ENCODE data around the gene TMX2.
"Not testable (repeated sequence)": the region's sequence is repeated elsewhere in the genome, so short reads cannot be mapped to it uniquely, and the experiment has no call there.

The TMX2 gene

DNA sequence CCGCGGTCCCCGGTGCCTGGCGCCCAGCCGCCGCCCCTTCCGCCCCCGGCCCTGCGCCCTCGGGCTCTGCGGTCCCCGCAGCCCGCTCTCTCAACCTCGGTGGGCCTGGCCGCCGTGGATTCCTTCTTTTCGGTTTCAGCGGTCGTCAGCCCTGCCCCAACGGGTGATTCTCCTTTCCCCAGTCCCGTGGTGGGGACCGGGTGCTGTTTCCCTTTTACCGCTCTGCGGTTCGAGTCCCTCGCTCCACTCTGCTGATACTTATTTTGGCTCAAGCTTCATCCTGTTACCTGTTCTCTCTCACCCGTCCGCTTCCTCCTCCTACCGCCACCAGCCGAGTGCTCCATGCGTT, 44.0 kb upstream of the TMX2 start:
- in situ Hi-C loops (cut with HindIII; ENCODE audit: low pct_ligation_motif_present, low sequenced_read_pairs): no loop called here
- Histone ChIP-seq H3K27me3 (replicated peaks) (no peaks in the 10 kb centered on the region), H3K36me3 (replicated peaks) (peaks cover 11% of the 10 kb centered on the region), H3K27ac (peak overlapping the region; percentile 100), H3K4me3 (ENCODE audit: low read depth, low read length) (peak overlapping the region; percentile 90)
- DNase-seq: no peak
- TF ChIP-seq, protein P1, sequence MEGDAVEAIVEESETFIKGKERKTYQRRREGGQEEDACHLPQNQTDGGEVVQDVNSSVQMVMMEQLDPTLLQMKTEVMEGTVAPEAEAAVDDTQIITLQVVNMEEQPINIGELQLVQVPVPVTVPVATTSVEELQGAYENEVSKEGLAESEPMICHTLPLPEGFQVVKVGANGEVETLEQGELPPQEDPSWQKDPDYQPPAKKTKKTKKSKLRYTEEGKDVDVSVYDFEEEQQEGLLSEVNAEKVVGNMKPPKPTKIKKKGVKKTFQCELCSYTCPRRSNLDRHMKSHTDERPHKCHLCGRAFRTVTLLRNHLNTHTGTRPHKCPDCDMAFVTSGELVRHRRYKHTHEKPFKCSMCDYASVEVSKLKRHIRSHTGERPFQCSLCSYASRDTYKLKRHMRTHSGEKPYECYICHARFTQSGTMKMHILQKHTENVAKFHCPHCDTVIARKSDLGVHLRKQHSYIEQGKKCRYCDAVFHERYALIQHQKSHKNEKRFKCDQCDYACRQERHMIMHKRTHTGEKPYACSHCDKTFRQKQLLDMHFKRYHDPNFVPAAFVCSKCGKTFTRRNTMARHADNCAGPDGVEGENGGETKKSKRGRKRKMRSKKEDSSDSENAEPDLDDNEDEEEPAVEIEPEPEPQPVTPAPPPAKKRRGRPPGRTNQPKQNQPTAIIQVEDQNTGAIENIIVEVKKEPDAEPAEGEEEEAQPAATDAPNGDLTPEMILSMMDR (IDR thresholded peaks at IDR 0.05; ENCODE audit: low read depth, low read length, missing control alignments): no peak

DNA sequence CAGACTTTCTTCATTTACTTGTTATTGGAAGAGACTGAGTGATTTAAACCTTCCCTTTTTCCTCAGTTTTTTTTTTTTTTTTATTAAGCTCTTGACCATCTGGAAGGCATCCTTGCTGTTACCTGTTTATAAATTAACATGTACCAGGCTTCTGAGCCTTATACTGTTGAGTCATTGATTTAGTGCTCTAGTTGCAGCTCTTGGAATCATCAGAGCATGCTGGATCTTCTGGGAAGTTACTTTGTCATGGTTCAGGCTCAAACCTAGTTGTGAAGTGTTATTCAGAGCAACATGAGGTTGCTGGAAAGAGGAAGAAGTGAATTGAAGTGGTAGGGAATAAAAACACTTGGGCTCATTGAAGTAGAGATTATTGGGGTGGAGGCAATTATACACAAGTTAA, 38.1 kb upstream of the TMX2 start:
- in situ Hi-C loops (cut with HindIII; ENCODE audit: low pct_ligation_motif_present, low sequenced_read_pairs): no loop called here
- no peak overlapping the region for H3K27ac ChIP-seq
- TF ChIP-seq, protein P1 (IDR thresholded peaks at IDR 0.05; ENCODE audit: low read depth, low read length, missing control alignments): no peak
- H3K36me3 ChIP-seq (replicated peaks): peaks cover 46% of the 10 kb centered on the region
- no peak for DNase-seq
- H3K4me3 ChIP-seq (ENCODE audit: low read depth, low read length): no peak overlapping the region
- H3K27me3 ChIP-seq (replicated peaks): no peaks in the 10 kb centered on the region

DNA sequence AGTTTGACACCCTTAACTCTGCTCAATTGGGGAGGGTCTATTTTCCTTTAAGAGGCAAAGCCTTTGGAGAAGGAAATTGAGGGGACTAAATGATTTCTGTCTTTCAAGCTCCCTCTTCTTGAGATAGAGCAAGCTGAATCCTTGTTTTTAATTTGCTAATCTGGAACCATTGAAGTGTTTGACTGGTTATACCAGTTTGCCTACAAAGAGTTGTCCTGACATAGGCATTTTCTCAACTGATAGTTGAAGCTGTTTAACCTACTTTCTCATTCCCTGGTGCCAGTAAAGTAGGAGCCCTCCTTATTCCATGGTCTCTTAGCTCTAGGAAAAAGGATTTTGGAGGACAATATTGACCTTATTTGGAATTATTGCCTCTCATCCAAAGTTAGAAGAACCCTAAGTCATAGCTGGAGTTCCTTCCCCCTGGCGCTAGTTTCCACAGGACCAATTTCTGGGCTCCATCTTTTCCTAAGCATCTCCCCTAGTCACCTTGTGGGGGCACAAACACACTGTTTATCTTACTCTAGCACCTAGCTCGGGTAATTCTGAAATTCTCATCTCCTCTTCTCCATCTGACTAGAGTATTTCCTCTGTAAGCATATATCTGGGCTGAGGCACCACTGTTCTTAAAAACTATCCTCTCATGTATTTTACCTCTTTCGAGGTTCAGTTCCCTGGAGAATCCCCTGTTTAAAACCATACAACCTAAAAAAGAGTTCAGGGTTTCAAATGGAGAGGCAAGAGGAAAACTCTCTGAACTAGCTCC, 37.0 kb upstream of the TMX2 start:
- TF ChIP-seq, protein P1 (IDR thresholded peaks at IDR 0.05; ENCODE audit: low read depth, low read length, missing control alignments): no peak
- H3K27ac ChIP-seq: no peak overlapping the region
- no peak overlapping the region for H3K4me3 ChIP-seq (ENCODE audit: low read depth, low read length)
- H3K36me3 ChIP-seq (replicated peaks): peaks cover 46% of the 10 kb centered on the region
- DNase-seq: no peak
- no peaks in the 10 kb centered on the region for H3K27me3 ChIP-seq (replicated peaks)
- in situ Hi-C loops (cut with HindIII; ENCODE audit: low pct_ligation_motif_present, low sequenced_read_pairs): no loop called here

DNA sequence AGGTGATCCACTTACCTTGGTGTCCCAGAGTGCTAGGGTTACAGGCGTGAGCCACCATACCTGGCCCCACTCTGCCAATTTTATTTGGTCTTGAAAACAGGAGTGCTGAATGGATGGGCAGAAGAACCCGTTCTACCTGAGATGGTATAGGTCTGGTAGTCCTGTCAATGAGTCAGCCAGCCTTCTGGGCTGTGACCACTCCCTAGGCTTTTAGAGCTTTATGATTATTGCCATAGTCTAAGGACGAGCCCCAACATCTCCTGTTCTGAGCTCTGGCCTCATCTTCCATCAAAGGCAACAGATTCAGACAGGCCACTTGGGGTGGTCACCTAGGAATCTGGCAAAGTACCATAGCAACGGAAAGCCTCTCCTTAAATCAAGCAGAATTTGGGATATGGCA, 33.0 kb upstream of the TMX2 start:
- TF ChIP-seq, protein P1 (IDR thresholded peaks at IDR 0.05; ENCODE audit: low read depth, low read length, missing control alignments): no peak
- H3K36me3 ChIP-seq (replicated peaks): peaks cover 53% of the 10 kb centered on the region
- no peak for DNase-seq
- no peaks in the 10 kb centered on the region for H3K27me3 ChIP-seq (replicated peaks)
- H3K27ac ChIP-seq: no peak overlapping the region
- no peak overlapping the region for H3K4me3 ChIP-seq (ENCODE audit: low read depth, low read length)
- in situ Hi-C loops (cut with HindIII; ENCODE audit: low pct_ligation_motif_present, low sequenced_read_pairs): no loop called here

DNA sequence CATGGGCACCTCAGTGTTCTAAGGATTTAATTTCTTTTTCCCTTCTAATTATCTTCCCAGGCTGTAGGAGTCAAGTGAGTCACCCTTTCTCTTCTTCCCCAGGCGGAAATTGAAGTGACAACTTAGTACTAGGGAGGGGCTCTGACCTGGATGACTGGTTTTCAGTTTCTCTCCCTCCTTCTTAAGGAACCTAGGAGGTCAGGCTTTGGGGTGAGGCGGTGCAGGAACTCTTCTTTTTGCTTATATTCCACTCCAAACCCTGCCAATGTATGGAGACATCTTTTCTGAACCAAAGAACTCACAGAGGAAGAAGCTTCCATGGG, 31.9 kb upstream of the TMX2 start:
- DNase-seq: peak; percentile 6
- no peak overlapping the region for H3K27ac ChIP-seq
- H3K4me3 ChIP-seq (ENCODE audit: low read depth, low read length): no peak overlapping the region
- H3K27me3 ChIP-seq (replicated peaks): no peaks in the 10 kb centered on the region
- TF ChIP-seq, protein P1 (IDR thresholded peaks at IDR 0.05; ENCODE audit: low read depth, low read length, missing control alignments): no peak
- in situ Hi-C loops (cut with HindIII; ENCODE audit: low pct_ligation_motif_present, low sequenced_read_pairs): no loop called here
- peaks cover 51% of the 10 kb centered on the region for H3K36me3 ChIP-seq (replicated peaks)

DNA sequence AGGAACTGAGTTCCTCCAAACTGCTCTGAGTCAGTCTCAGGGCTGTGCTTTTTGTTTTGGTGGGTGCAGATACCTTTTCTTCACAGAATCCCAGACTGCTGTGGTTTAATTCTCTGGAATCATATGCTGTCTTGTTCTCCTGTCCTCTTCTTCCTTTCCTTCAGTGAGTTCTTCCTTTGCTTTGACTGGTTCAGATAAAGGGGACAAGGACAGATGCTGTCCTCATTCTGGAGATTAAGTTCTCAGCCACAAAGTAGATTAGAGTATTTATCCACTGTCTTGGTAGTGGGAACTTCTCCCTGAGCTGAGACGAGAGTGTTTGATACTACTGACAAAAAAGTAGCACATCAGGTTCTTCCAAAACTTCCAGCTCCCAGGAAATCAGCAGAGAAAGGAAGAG, 31.2 kb upstream of the TMX2 start:
- TF ChIP-seq, protein P1 (IDR thresholded peaks at IDR 0.05; ENCODE audit: low read depth, low read length, missing control alignments): no peak
- H3K36me3 ChIP-seq (replicated peaks): peaks cover 51% of the 10 kb centered on the region
- no peak overlapping the region for H3K4me3 ChIP-seq (ENCODE audit: low read depth, low read length)
- H3K27ac ChIP-seq: no peak overlapping the region
- no peaks in the 10 kb centered on the region for H3K27me3 ChIP-seq (replicated peaks)
- no peak for DNase-seq
- in situ Hi-C loops (cut with HindIII; ENCODE audit: low pct_ligation_motif_present, low sequenced_read_pairs): no loop called here

DNA sequence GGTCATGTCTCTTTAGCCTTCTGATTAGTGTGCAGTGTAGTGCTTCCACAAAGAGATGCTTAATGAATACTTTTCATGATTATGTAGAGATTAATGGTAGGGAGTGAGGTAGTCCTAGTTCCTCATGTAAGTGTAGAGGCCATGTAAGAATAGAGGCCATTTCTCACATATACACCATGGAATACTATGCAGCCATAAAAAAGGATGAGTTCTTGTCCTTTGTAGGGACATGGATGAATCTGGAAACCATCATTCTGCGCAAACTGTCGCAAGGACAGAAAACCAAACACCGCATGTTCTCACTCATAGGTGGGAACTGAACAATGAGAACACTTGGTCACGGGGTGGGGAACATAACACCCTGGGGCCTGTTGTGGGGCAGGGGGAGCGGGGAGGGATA, 21.9 kb upstream of the TMX2 start:
- H3K4me3 ChIP-seq (ENCODE audit: low read depth, low read length); in situ Hi-C loops (cut with HindIII; ENCODE audit: low pct_ligation_motif_present, low sequenced_read_pairs); H3K27ac ChIP-seq; H3K27me3 ChIP-seq (replicated peaks); DNase-seq: not testable (repeated sequence)
- peaks cover 71% of the 10 kb centered on the region for H3K36me3 ChIP-seq (replicated peaks)
